NCI-H1436 (cell line): ENCODE data around the gene ICAM1.

Experiments used
- DNase-seq: peaks from one replicate; lab custom pipeline; 2025; lab: John Stamatoyannopoulos, UW

Gene ICAM1

DNA sequence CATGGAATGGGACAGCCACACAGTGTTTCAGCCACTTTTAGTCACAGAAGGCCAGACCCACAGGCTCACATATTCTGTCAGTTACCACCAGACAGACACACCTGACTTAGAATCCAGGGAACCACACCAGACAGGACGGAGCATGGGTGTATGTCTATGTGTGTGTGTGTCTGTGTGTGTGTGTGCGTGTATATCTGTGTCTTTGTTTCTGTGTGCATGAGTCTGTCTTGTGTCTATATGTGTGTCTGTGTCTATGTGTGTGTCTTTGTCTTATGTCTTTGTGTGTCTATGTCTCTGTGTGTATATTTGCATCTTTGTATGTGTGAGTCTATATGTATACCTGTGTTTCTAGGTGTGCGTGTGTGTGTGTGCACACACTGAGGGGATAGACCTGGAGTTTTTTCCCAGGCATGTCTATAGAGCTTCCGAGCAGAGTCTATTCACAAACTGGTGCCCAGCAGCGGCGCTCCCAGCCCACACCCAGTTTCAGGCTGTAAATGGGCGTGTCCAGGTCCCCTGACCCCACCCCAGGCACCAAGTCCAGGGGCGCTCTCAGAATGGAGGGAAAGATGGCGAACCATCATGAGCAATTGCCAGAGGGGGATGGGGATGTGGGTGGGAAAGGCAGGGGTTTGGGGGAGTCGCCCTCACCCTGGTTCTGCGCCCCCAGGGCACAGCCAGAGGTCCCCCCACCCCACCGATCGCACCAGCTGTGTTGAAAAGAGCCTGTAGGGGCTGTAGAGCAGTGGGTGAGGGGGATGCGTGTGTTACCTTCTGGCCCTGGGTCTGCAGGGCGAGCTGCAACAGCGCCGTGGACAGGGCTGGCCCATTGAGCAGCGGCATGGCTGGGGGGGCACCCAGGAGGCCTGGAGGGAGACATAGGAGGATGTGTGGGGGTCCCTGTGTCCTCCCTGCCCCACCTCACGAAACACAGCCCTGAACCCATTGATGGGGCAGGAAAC is 51.2 kb downstream of the ICAM1 start:
- no peak for DNase-seq

DNA sequence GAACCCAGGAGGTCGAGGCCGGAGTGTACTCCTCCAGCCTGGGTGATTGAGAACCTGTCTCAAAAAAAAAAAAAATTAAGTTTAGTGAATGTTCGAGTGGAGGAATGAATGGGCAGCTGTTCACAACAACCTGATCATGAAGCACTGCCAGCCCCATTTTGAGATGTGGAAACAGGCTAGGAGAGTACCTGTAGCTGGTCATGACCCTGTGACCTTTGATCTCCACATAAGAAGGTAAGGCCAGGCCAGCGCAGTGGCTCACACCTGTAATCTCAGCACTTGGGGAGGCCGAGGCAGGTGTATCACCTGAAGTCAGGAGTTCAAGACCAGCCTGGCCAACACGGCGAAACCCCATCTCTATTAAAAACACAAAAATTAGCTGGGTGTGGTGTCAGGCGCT is 54.8 kb downstream of the ICAM1 start:
- DNase-seq: no peak

DNA sequence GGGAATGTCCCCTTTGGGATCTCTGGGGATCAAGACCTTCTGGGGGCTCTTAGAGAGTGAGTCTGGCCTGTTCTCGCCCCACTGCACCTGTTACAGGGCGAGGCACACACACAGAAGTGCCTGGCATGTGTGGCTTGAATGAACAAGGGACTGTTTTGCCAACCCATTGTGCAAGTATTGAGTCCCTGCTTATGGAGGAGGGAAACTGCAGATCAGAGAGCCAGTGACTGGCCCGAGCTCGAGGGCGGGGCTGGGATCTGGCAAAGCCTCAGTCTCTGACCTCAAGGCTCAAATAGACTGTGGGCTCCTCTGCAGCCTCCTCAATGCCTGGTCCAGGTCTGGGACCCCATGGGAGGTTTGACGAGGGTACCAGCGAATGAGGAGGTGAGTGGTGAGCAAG is 56.9 kb downstream of the ICAM1 start:
- DNase-seq: no peak

- DNase-seq: no peak
Measured at GRCh38 chr19:10328558-10329429, 57.9 kb downstream of the ICAM1 start.

DNA sequence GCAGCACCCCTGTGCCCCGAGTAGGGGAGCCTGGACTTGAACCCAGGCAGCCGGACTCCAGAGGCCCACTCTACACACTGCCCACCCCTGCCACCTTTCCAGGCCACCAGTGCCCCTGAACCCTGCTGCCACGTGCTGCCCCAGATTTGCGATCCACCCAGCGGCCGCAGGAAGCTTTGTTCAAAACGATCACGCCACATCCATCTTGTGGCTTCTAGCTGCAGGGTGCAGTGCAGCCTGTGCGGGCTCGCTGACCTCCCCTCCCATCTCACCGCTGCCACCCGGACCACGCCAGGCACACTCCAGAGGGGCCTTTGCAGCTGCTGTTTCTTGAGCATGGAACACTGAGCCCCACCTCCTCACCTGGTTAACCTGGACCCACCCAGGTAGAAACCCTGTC is 58.6 kb downstream of the ICAM1 start:
- DNase-seq: no peak

GRCh38 chr19:10332158-10332964 is 61.4 kb downstream of the ICAM1 start:
- DNase-seq: no peak

- DNase-seq: peak; percentile 98
Measured at GRCh38 chr19:10332965-10333757, 62.2 kb downstream of the ICAM1 start, which contains the start of gene RAVER1. Gene RAVER1 (minus strand): TSS chr19:10333529. CDS start chr19:10333507, 22 bp downstream.

DNA sequence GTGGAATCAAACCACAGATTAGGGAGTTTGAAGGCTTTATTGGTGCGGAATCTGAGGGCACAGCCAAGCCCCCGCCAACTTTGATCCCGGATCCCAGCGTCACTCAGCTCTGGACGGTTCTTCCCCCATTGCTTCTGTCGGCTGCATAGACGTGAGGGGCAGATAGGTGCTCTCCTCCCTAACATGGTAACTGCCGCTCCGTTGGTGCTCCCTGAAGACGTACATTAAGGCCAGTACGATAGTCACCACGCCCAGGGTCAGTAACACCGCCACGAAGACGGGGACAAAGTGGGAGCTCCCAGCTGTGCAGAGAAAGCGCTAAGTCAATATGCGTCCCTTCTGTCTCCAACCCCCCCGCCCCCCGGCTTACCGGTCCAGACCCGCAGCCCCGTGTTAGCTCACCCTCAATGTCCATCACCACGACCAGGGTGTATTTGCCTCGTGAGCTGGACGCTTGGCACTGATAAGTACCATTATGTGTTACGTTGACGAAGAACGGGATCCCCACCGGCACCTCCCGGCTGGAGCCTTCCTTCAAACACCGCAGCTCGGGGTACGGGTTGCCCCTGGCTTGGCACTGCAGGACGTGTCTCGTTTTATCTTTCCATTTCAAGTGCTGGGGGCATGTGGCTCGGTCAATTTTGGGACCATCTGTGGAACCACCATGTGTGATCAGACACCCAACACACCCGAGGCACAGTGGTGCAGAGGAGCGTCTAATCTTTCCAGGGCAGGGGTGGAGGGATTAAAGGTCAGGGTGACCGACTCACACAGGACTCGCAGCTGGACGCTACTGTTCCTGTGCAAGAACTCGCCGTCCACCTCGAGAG is 63.1 kb downstream of the ICAM1 start:
- no peak for DNase-seq

DNA sequence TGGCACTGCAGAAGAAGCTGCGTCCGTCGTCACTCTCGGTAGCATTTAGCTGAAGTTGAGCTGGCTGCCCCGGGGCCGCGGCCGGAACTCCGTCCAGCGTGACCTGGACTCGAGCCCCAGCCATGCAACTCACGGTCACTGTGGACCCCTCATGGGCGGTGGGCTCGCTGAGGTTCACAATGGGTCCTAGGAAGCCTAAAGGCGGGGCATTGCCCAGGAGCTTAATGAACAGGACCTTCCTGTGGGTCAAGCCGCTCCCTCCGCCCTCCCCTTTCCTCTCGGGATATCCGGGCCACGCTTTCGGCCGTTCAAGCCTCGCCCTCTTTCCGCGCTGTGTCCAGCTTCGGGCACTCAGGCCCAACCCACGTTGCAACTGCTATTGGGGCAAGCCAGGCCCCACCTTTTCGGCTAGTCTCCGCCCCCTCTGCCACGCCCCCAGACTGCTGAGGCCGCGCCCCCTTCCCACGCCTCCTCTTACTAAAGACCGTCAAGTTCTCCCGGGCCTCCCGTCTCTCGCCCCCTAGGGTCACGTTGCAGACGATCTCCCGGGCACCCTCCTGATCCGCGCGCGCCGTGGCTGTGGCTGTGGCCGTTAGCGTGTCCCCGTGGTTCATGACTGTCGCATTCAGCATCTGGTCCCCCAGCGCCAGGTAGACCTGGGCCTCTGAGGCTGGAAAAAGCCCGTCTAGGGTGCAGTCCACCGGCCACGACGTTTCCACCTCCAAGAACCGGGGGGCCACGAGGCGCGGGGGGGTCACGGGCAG is 63.9 kb downstream of the ICAM1 start:
- peak; percentile 75 for DNase-seq

DNA sequence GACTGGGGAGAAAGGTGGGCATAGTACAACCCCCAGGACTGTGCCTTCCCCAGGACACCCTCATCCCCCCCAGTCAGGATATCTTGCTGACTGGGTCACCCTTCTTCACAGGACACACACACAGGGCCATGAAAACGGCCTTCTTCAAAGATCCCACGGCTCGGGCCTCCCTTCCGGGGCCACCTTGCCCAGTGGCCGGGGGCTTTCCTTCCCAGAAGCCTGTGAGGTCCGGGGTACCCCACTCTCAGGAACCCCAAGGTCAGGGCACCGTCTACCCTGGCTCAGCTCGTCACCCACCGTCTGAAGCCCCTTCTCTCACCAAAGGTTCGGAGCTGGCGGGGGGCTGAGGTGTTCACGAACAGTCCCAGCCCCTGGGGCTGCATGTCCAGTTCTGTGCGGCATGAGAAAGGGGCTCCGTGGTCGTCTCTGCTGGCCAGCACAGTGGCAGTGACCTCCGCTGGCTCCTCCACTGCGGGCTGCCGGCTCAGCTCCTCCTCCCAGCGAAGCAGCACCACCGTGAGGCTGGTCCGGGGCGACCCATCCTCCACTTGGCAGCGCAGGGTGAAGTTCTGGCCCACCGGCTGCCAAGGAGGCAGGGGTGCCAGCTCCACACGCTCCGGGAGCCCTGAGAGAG is 64.5 kb downstream of the ICAM1 start:
- DNase-seq: no peak
